Dedifferentiated amniotic fluid mesenchymal stem cell (primary cell): ENCODE data around the gene EVA1C.
"Not testable (repeated sequence)": the region's sequence is repeated elsewhere in the genome, so short reads cannot be mapped to it uniquely, and the experiment has no call there.

Experiments used
- DNase-seq: peaks from one replicate; pipeline ENCODE4 v3.0.0-alpha.2; 2016; ENCODE audit errors: extremely low spot score

Gene EVA1C

GRCh38 chr21:32412162-32413014 is at the start of gene EVA1C:
Gene EVA1C, plus strand, starts transcription at chr21:32412706. Its CDS starts 148 bp downstream, at chr21:32412854.
- no peak for DNase-seq

- DNase-seq: no peak
Observed at GRCh38 chr21:32364387-32364786, 48.1 kb upstream of the EVA1C start.

- no peak for DNase-seq
Observed at GRCh38 chr21:32364796-32365195, 47.7 kb upstream of the EVA1C start.

GRCh38 chr21:32366191-32366590 is 46.3 kb upstream of the EVA1C start:
- no peak for DNase-seq

- no peak for DNase-seq
Observed at GRCh38 chr21:32367158-32367557, 45.3 kb upstream of the EVA1C start.

GRCh38 chr21:32368386-32368785 is 44.1 kb upstream of the EVA1C start:
- no peak for DNase-seq

- not testable (repeated sequence) for DNase-seq
Observed at GRCh38 chr21:32368961-32369360, 43.5 kb upstream of the EVA1C start.

GRCh38 chr21:32370998-32371766 is 41.3 kb upstream of the EVA1C start:
- peak; percentile 29 for DNase-seq

- DNase-seq: peak; percentile 72
Observed at GRCh38 chr21:32371913-32372314, 40.6 kb upstream of the EVA1C start.

GRCh38 chr21:32372755-32373154 is 39.8 kb upstream of the EVA1C start:
- no peak for DNase-seq

GRCh38 chr21:32377506-32377905 is 35.0 kb upstream of the EVA1C start:
- DNase-seq: no peak

GRCh38 chr21:32377991-32378390 is 34.5 kb upstream of the EVA1C start:
- DNase-seq: no peak

- DNase-seq: no peak
Observed at GRCh38 chr21:32378956-32379355, 33.5 kb upstream of the EVA1C start.

GRCh38 chr21:32380940-32381339 is 31.6 kb upstream of the EVA1C start:
- no peak for DNase-seq

GRCh38 chr21:32381571-32381970 is 30.9 kb upstream of the EVA1C start:
- no peak for DNase-seq

GRCh38 chr21:32382108-32382644 is 30.3 kb upstream of the EVA1C start:
- DNase-seq: peak; percentile 31

- no peak for DNase-seq
Observed at GRCh38 chr21:32383812-32384211, 28.7 kb upstream of the EVA1C start.

GRCh38 chr21:32386195-32386870 is 26.2 kb upstream of the EVA1C start:
- DNase-seq: no peak

- DNase-seq: no peak
Observed at GRCh38 chr21:32387151-32387550, 25.4 kb upstream of the EVA1C start.

- DNase-seq: no peak
Observed at GRCh38 chr21:32388306-32388705, 24.2 kb upstream of the EVA1C start.

GRCh38 chr21:32389337-32390015 is 23.0 kb upstream of the EVA1C start:
- no peak for DNase-seq
